ENCODE data around the gene ADAMTS9.

GRCh38 chr3:64658001-64658400 lies 29.8 kb downstream of the ADAMTS9 start:
- TF ChIP-seq REST (IDR thresholded peaks at IDR 0.05; ENCODE audit: low read depth), result no peak
- no peak for TF ChIP-seq TEAD4 (IDR thresholded peaks at IDR 0.05)
- no peak for TF ChIP-seq NFIC (IDR thresholded peaks at IDR 0.05)
- no peak for TF ChIP-seq EP300 (IDR thresholded peaks at IDR 0.05; ENCODE audit: borderline replicate concordance)
- no peak for TF ChIP-seq TAF1 (IDR thresholded peaks at IDR 0.05; ENCODE audit: low read depth)
- TF ChIP-seq ZBTB7A (IDR thresholded peaks at IDR 0.05; ENCODE audit: low read depth), result no peak
- no peak for TF ChIP-seq CREB1 (IDR thresholded peaks at IDR 0.05; ENCODE audit: low read depth)
- no peak for TF ChIP-seq MAX (IDR thresholded peaks at IDR 0.05)

Data from Ishikawa (cell line).